HG03439 (cell line): ENCODE results near the gene ERC2.

Experiments used
- ATAC-seq: cut with Tn5 transposase; IDR thresholded peaks from one replicate; pipeline ENCODE4 v1.9.1; 2021; ENCODE audit warnings: mild to moderate bottlenecking, moderate library complexity; ENCODE audit not compliant: unreplicated experiment

ERC2 gene

GRCh38 chr3:55549177-55549576 lies 919.1 kb downstream of the ERC2 start:
- no peak for ATAC-seq

- no peak for ATAC-seq
Observed at GRCh38 chr3:55546866-55547669, 921.2 kb downstream of the ERC2 start.

- ATAC-seq, result no peak
Observed at GRCh38 chr3:55545995-55546394, 922.3 kb downstream of the ERC2 start.

GRCh38 chr3:55544219-55544618 lies 924.0 kb downstream of the ERC2 start:
- no peak for ATAC-seq

- ATAC-seq, result no peak
Observed at GRCh38 chr3:55543181-55543614, 925.1 kb downstream of the ERC2 start.

- no peak for ATAC-seq
Observed at GRCh38 chr3:55541456-55541855, 926.8 kb downstream of the ERC2 start.

GRCh38 chr3:55541016-55541415 lies 927.3 kb downstream of the ERC2 start:
- ATAC-seq, result no peak

GRCh38 chr3:55540579-55540978 lies 927.7 kb downstream of the ERC2 start:
- ATAC-seq, result no peak

- ATAC-seq, result no peak
Observed at GRCh38 chr3:55538158-55538557, 930.1 kb downstream of the ERC2 start.

GRCh38 chr3:55537563-55537962 lies 930.7 kb downstream of the ERC2 start:
- ATAC-seq, result no peak

GRCh38 chr3:55537129-55537528 lies 931.1 kb downstream of the ERC2 start:
- no peak for ATAC-seq

- ATAC-seq, result no peak
Observed at GRCh38 chr3:55534876-55535275, 933.4 kb downstream of the ERC2 start.

GRCh38 chr3:55532806-55533205 lies 935.5 kb downstream of the ERC2 start:
- ATAC-seq, result no peak

GRCh38 chr3:55531321-55531720 lies 936.9 kb downstream of the ERC2 start:
- no peak for ATAC-seq

- no peak for ATAC-seq
Observed at GRCh38 chr3:55527361-55527760, 940.9 kb downstream of the ERC2 start.

- no peak for ATAC-seq
Observed at GRCh38 chr3:55526332-55527030, 941.8 kb downstream of the ERC2 start.

GRCh38 chr3:55525436-55525835 lies 942.8 kb downstream of the ERC2 start:
- ATAC-seq, result no peak

GRCh38 chr3:55524565-55525244 lies 943.6 kb downstream of the ERC2 start:
- ATAC-seq, result no peak

- no peak for ATAC-seq
Observed at GRCh38 chr3:55523471-55523870, 944.8 kb downstream of the ERC2 start.

- ATAC-seq, result no peak
Observed at GRCh38 chr3:55521738-55522421, 946.4 kb downstream of the ERC2 start.

GRCh38 chr3:55521064-55521737 lies 947.1 kb downstream of the ERC2 start:
- no peak for ATAC-seq
